GM12878 (cell line): ENCODE measurements around the gene RPL9. TPM values are rescaled to one million over a fixed set of nuclear protein-coding genes. Genes with fewer than 3 reads are reported as not detected.
A peak's percentile ranks its signal among the peaks of the same experiment; 100 is the strongest.

Experiments used
- ATF3 ChIP-seq: IDR thresholded peaks from 2 replicates; pipeline ENCODE4 v1.6.1; 2011; ENCODE audit warnings: low read depth, mild to moderate bottlenecking, low read length, moderate library complexity, borderline replicate concordance; ENCODE audit errors: extremely low read depth
- BCL3 ChIP-seq: IDR thresholded peaks from 2 replicates; pipeline ENCODE4 v1.6.1; 2011; ENCODE audit warnings: borderline replicate concordance, low read depth, mild to moderate bottlenecking, moderate library complexity, low read length; ENCODE audit not compliant: insufficient read depth, poor library complexity, severe bottlenecking
- BRCA1 ChIP-seq: IDR thresholded peaks from 2 replicates; pipeline ENCODE4 v1.6.1; 2011; ENCODE audit warnings: low read depth, low read length, improper control_type of control experiment
- CTCF ChIP-seq, 3 experiments: IDR thresholded peaks in 2 of 3; conservative IDR thresholded peaks in 1 of 3; 2 replicates each; pipeline ENCODE4 v1.5.1; 2011; ENCODE audit warnings: low read depth in 3 of 3, low read length in 3 of 3, mild to moderate bottlenecking in 3 of 3, control low read depth in 2 of 3, moderate library complexity in 2 of 3, inconsistent platforms in 1 of 3, mixed read lengths in 1 of 3; ENCODE audit not compliant: control insufficient read depth in 2 of 3, insufficient read depth in 1 of 3; ENCODE audit errors: extremely low read depth in 1 of 3
- EP300 ChIP-seq, 2 experiments: fragments of 150-350 bp in 1 of 2; IDR thresholded peaks; 2 replicates each; pipeline ENCODE4 v1.6.1; 2011 to 2012; ENCODE audit warnings: low read depth in 2 of 2, low read length in 2 of 2, borderline replicate concordance in 1 of 2, improper control_type of control experiment in 1 of 2, inconsistent platforms in 1 of 2; ENCODE audit not compliant: control insufficient read depth in 1 of 2
- FOXM1 ChIP-seq: IDR thresholded peaks from 2 replicates; pipeline ENCODE4 v1.6.1; 2012; ENCODE audit warnings: low read depth, mild to moderate bottlenecking, inconsistent platforms, low read length, moderate library complexity
- GATAD2B ChIP-seq: fragments of 450-650 bp; conservative IDR thresholded peaks from 2 replicates; pipeline ENCODE4 v1.6.1; 2017; ENCODE audit warnings: low read depth, mild to moderate bottlenecking, moderate library complexity
- HSF1 ChIP-seq: fragments of 150-350 bp; IDR thresholded peaks from 2 replicates; pipeline ENCODE4 v1.6.1; 2014; ENCODE audit warnings: mild to moderate bottlenecking, low read depth, low read length
- MAX ChIP-seq: IDR thresholded peaks from 2 replicates; pipeline ENCODE4 v1.6.1; 2012; ENCODE audit warnings: low read depth, low read length, improper control_type of control experiment
- MEF2A ChIP-seq: IDR thresholded peaks from 2 replicates; pipeline ENCODE4 v1.6.1; 2011; ENCODE audit warnings: low read depth, mild to moderate bottlenecking, low read length, moderate library complexity; ENCODE audit not compliant: insufficient read depth
- MYB ChIP-seq: fragments of 150-350 bp; IDR thresholded peaks from 2 replicates; pipeline ENCODE4 v1.6.1; 2014; ENCODE audit warnings: mild to moderate bottlenecking, low read depth, low read length, borderline replicate concordance
- MYC ChIP-seq: IDR thresholded peaks from 2 replicates; pipeline ENCODE4 v1.6.1; 2011; ENCODE audit warnings: mild to moderate bottlenecking, low read length, moderate library complexity, inconsistent platforms; ENCODE audit not compliant: insufficient read depth, insufficient replicate concordance, insufficient read length, severe bottlenecking
- NR2F1 ChIP-seq: fragments of 450-650 bp; conservative IDR thresholded peaks from 2 replicates; pipeline ENCODE4 v1.6.1; 2017; ENCODE audit warnings: mild to moderate bottlenecking
- PAX5 ChIP-seq: IDR thresholded peaks from 2 replicates; pipeline ENCODE4 v1.6.1; 2011; ENCODE audit warnings: low read depth, low read length, borderline replicate concordance
- POLR2AphosphoS2 ChIP-seq: IDR thresholded peaks from 2 replicates; pipeline ENCODE4 v1.6.1; 2011; ENCODE audit warnings: low read depth, mild to moderate bottlenecking, low read length, improper control_type of control experiment, moderate library complexity
- RAD51 ChIP-seq: fragments of 450-650 bp; IDR thresholded peaks from 2 replicates; pipeline ENCODE4 v1.6.1; 2016; ENCODE audit warnings: moderate library complexity, mild to moderate bottlenecking, inconsistent platforms
- SREBF1 ChIP-seq: IDR thresholded peaks from 2 replicates; pipeline ENCODE4 v1.6.1; 2012; ENCODE audit warnings: mild to moderate bottlenecking, low read length
- SREBF2 ChIP-seq: IDR thresholded peaks from 2 replicates; pipeline ENCODE4 v1.6.1; 2012; ENCODE audit warnings: mild to moderate bottlenecking, low read length
- SRF ChIP-seq, 2 experiments: IDR thresholded peaks; 2 replicates each; pipeline ENCODE4 v1.6.1; 2011; ENCODE audit warnings: low read depth in 2 of 2, low read length in 2 of 2, mild to moderate bottlenecking in 1 of 2, moderate library complexity in 1 of 2
- SUZ12 ChIP-seq: fragments of 200-600 bp; sonication (generic); IDR thresholded peaks from one replicate; pipeline ENCODE4 v1.6.1; 2018; ENCODE audit warnings: antibody characterized with exemption, mild to moderate bottlenecking; ENCODE audit not compliant: unreplicated experiment
- TCF7 ChIP-seq: IDR thresholded peaks from 2 replicates; pipeline ENCODE4 v1.6.1; 2014; ENCODE audit warnings: antibody characterized with exemption, borderline replicate concordance
- ZNF24 ChIP-seq: fragments of 450-650 bp; IDR thresholded peaks from 2 replicates; pipeline ENCODE4 v1.6.1; 2017; ENCODE audit warnings: antibody characterized with exemption, mild to moderate bottlenecking
- ZNF384 ChIP-seq: IDR thresholded peaks from 2 replicates; pipeline ENCODE4 v1.6.1; 2012; ENCODE audit warnings: low read depth, mild to moderate bottlenecking, low read length, improper control_type of control experiment, borderline replicate concordance
- ZZZ3 ChIP-seq: IDR thresholded peaks from 2 replicates; pipeline ENCODE4 v1.6.1; 2011; ENCODE audit warnings: low read depth; ENCODE audit not compliant: control insufficient read depth, insufficient read length
- polyA plus RNA-seq, 11 experiments: library from polyadenylated mRNA; depleted of rRNA in 4 of 11; unstranded in 6 of 11; stranded (reverse) in 5 of 11; fragments of >200 nt; fragmentation: Nextera tagmentation in 4 of 11; fragmentation: Illumina TruSeq in 1 of 11; extraction: Ambion mirVana in 4 of 11; extraction: Trizol in 1 of 11; gene quantifications; 1 replicate in 1 of 11; 2 replicates in 10 of 11; pipeline versions ENCODE4 v1.2.1 to v1.2.3, GENCODE V29; 2011 to 2016; ENCODE audit warnings: inconsistent platforms in 2 of 11, missing spikeins in 2 of 11, low read depth in 1 of 11
- total RNA-seq, 4 experiments: library from RNA; depleted of rRNA in 3 of 4; stranded (reverse); fragments of >200 nt in 3 of 4; fragmentation: Illumina TruSeq in 1 of 4; extraction: Trizol in 1 of 4; gene quantifications; 2 replicates each; pipeline versions ENCODE4 v1.2.1 to v1.2.3, GENCODE V29; 2013 to 2021

Gene RPL9
- total and polyA plus RNA-seq, 10 of the 15 experiments (the other 5 are each of a cell fraction or from before 2014, with no cell fraction given) = 1,006 to 4,767 (median 2,910) TPM

GRCh38 chr4:39469429-39470077 lies 10.8 kb upstream of the RPL9 start (continued):
- TF ChIP-seq MEF2A (no peak), TCF7 (no peak), GATAD2B (no peak), SRF (IDR thresholded peaks at IDR 0.05; ENCODE audit: low read depth in 2 of 2, low read length in 2 of 2) (no peak), SREBF2 (no peak), ATF3 (no peak), SUZ12 (no peak), EP300 (IDR thresholded peaks at IDR 0.05; ENCODE audit: borderline replicate concordance in 1 of 2, control insufficient read depth in 1 of 2, low read depth in 2 of 2, low read length in 2 of 2) (no peak), ZNF24 (peak; percentile 48; the same call in 1 of the 2 replicates), HSF1 (peak; percentile 91), MYB (no peak), NR2F1 (no peak), MYC (no peak), SREBF1 (no peak), MAX (no peak; the same call in 1 of the 2 replicates), CTCF (IDR thresholded peaks at IDR 0.05 in 2 of 3, conservative IDR thresholded peaks at IDR 0.05 in 1 of 3; ENCODE audit: control insufficient read depth in 2 of 3, extremely low read depth in 1 of 3, insufficient read depth in 1 of 3, low read depth in 3 of 3, low read length in 3 of 3) (peak; percentile 61 to 79 (median 79); a peak in 4 of 6 replicates), BRCA1 (no peak), BCL3 (no peak), POLR2AphosphoS2 (no peak), FOXM1 (peak; percentile 70; the same call in 1 of the 2 replicates), ZNF384 (peak; percentile 90), ZZZ3 (no peak), PAX5 (no peak), RAD51 (peak; percentile 33; the same call in 1 of the 2 replicates)
